H1 (cell line): Measurements from ENCODE around the gene PRR33. TPM values are rescaled to one million over a fixed set of nuclear protein-coding genes. Genes with fewer than 3 reads are reported as not detected.

Experiments
- CTCF ChIA-PET: fragments of 300-600 bp; sonication (Branson Sonifier 250); formaldehyde crosslinking; loops from one replicate; lab custom pipeline; 2021; ENCODE audit not compliant: partially characterized antibody; lab: Charles Lee
- POLR2A ChIA-PET: fragments of 300-600 bp; sonication (Branson Sonifier 250); formaldehyde crosslinking; loops from one replicate; lab custom pipeline; 2021; ENCODE audit warnings: inconsistent platforms; ENCODE audit not compliant: partially characterized antibody; lab: Charles Lee
- DNase-seq, 2 experiments: peaks; one replicate each; pipeline versions ENCODE4 v3.0.0 to v3.0.0-alpha.2; 2010 to 2022; ENCODE audit warnings: low spot score in 2 of 2, low read depth in 1 of 2, mixed read lengths in 1 of 2
- FAIRE-seq: peaks from 2 replicates; lab custom pipeline; 2011; peaks lifted over from hg19 to GRCh38; lab: Jason Lieb, UNC
- H2AFZ ChIP-seq: 2 replicates; pipeline ENCODE4 v1.8.1; 2012; ENCODE audit warnings: low read length, inconsistent platforms
- H2AK5ac ChIP-seq: 2 replicates; pipeline ENCODE4 v1.6.1; 2013; ENCODE audit warnings: low read depth, low read length
- H2BK120ac ChIP-seq: replicated peaks from 2 replicates; pipeline ENCODE3; 2013; ENCODE audit warnings: low read depth, low read length, inconsistent platforms
- H2BK12ac ChIP-seq: 2 replicates; pipeline ENCODE4 v1.6.1; 2013; ENCODE audit warnings: low read depth, low read length
- H2BK15ac ChIP-seq: 2 replicates; pipeline ENCODE4 v1.6.1; 2013; ENCODE audit warnings: low read length
- H2BK20ac ChIP-seq: 2 replicates; pipeline ENCODE4 v1.6.1; 2013; ENCODE audit warnings: low read length
- H2BK5ac ChIP-seq: 2 replicates; pipeline ENCODE4 v1.6.1; 2013; ENCODE audit warnings: low read depth, low read length
- H3K14ac ChIP-seq: 2 replicates; pipeline ENCODE4 v1.6.1; 2013; ENCODE audit warnings: inconsistent platforms; ENCODE audit not compliant: insufficient read length
- H3K18ac ChIP-seq: 2 replicates; pipeline ENCODE4 v1.6.1; 2013; ENCODE audit warnings: low read length; ENCODE audit errors: extremely low read depth
- H3K23ac ChIP-seq: 2 replicates; pipeline ENCODE4 v1.6.1; 2013; ENCODE audit warnings: inconsistent platforms; ENCODE audit not compliant: insufficient read length
- H3K23me2 ChIP-seq: 2 replicates; pipeline ENCODE4 v1.6.1; 2013; ENCODE audit warnings: low read depth, low read length
- H3K27ac ChIP-seq: 2 replicates; pipeline ENCODE4 v1.6.1; 2011; ENCODE audit warnings: low read depth, low read length, inconsistent platforms
- H3K27me3 ChIP-seq, 4 experiments: replicated peaks in 1 of 4; 1 replicate in 1 of 4; 2 replicates in 3 of 4; pipeline versions ENCODE4 v1.6.1 to v1.8.1; 2011 to 2013; ENCODE audit warnings: low read length in 3 of 4, mild to moderate bottlenecking in 3 of 4, inconsistent platforms in 2 of 4, mixed read lengths in 2 of 4, moderate library complexity in 1 of 4; ENCODE audit not compliant: control insufficient read depth in 3 of 4, insufficient read depth in 3 of 4; ENCODE audit errors: extremely low read depth in 1 of 4
- H3K36me3 ChIP-seq, 4 experiments: 2 replicates each; pipeline versions ENCODE4 v1.6.1 to v1.8.1; 2011 to 2013; ENCODE audit warnings: mild to moderate bottlenecking in 4 of 4, low read length in 3 of 4, moderate library complexity in 2 of 4, control low read depth in 1 of 4, inconsistent platforms in 1 of 4; ENCODE audit not compliant: insufficient read depth in 4 of 4, control insufficient read depth in 2 of 4
- H3K4ac ChIP-seq: replicated peaks from 2 replicates; pipeline ENCODE3; 2013; ENCODE audit warnings: low read length, low read depth, mixed read lengths, inconsistent platforms; ENCODE audit not compliant: insufficient read length
- H3K4me1 ChIP-seq, 4 experiments: replicated peaks in 1 of 4; 1 replicate in 1 of 4; 2 replicates in 3 of 4; pipeline versions ENCODE4 v1.6.1 to v1.8.1; 2011 to 2013; ENCODE audit warnings: low read length in 3 of 4, inconsistent platforms in 2 of 4, mixed read lengths in 1 of 4; ENCODE audit not compliant: insufficient read depth in 4 of 4, control insufficient read depth in 3 of 4
- H3K4me2 ChIP-seq, 2 experiments: 2 replicates each; pipeline versions ENCODE4 v1.6.1 to v1.8.1; 2011 to 2013; ENCODE audit warnings: low read depth in 2 of 2, low read length in 2 of 2, control low read depth in 1 of 2, inconsistent platforms in 1 of 2, mild to moderate bottlenecking in 1 of 2; ENCODE audit not compliant: insufficient read depth in 1 of 2
- H3K4me3 ChIP-seq, 4 experiments: fragments of 200-600, 300-600 bp in 1 of 4; sonication (generic), shearing (Covaris generic), sonication (Bioruptor Twin) in 1 of 4; 2 replicates each; pipeline versions ENCODE4 v1.5.1 to v1.8.1; 2011 to 2016; ENCODE audit warnings: low read length in 4 of 4, low read depth in 3 of 4, control low read depth in 2 of 4, inconsistent platforms in 2 of 4, mild to moderate bottlenecking in 2 of 4, mixed read lengths in 1 of 4, moderate library complexity in 1 of 4; ENCODE audit not compliant: insufficient read depth in 2 of 4; ENCODE audit errors: extremely low read depth in 1 of 4
- H3K56ac ChIP-seq: replicated peaks from 2 replicates; pipeline ENCODE3; 2013; ENCODE audit warnings: low read depth, mild to moderate bottlenecking, mixed read lengths, low read length, inconsistent platforms; ENCODE audit not compliant: insufficient read length
- H3K79me1 ChIP-seq: 2 replicates; pipeline ENCODE4 v1.6.1; 2013; ENCODE audit warnings: low read depth, low read length, control low read depth
- H3K79me2 ChIP-seq, 2 experiments: 2 replicates each; pipeline versions ENCODE4 v1.6.1 to v1.8.1; 2012 to 2013; ENCODE audit warnings: low read length in 2 of 2, mild to moderate bottlenecking in 2 of 2, inconsistent platforms in 1 of 2; ENCODE audit not compliant: insufficient read depth in 2 of 2, control insufficient read depth in 1 of 2
- H3K9ac ChIP-seq, 4 experiments: replicated peaks in 1 of 4; 1 replicate in 1 of 4; 2 replicates in 3 of 4; pipeline versions ENCODE4 v1.6.1 to v1.8.1; 2011 to 2013; ENCODE audit warnings: low read depth in 3 of 4, low read length in 3 of 4, control low read depth in 2 of 4, mild to moderate bottlenecking in 2 of 4, moderate library complexity in 2 of 4, inconsistent platforms in 1 of 4; ENCODE audit errors: extremely low read depth in 1 of 4
- H3K9me3 ChIP-seq, 2 experiments: 2 replicates each; pipeline versions ENCODE4 v1.6.1 to v1.8.1; 2012 to 2013; ENCODE audit warnings: mild to moderate bottlenecking in 2 of 2, moderate library complexity in 2 of 2, control low read depth in 1 of 2, inconsistent platforms in 1 of 2, low read depth in 1 of 2, low read length in 1 of 2, mixed read lengths in 1 of 2; ENCODE audit not compliant: insufficient read depth in 2 of 2
- H4K20me1 ChIP-seq, 2 experiments: replicated peaks in 1 of 2; 2 replicates each; pipeline versions ENCODE3 to v1.8.1; 2011 to 2013; ENCODE audit warnings: inconsistent platforms in 2 of 2, low read length in 2 of 2, mild to moderate bottlenecking in 1 of 2; ENCODE audit not compliant: insufficient read depth in 2 of 2, control insufficient read depth in 1 of 2
- H4K5ac ChIP-seq: 2 replicates; pipeline ENCODE4 v1.6.1; 2013; ENCODE audit warnings: low read length, low read depth, mixed read lengths, inconsistent platforms; ENCODE audit not compliant: insufficient read length
- H4K8ac ChIP-seq: 2 replicates; pipeline ENCODE4 v1.8.0; 2013; ENCODE audit warnings: mild to moderate bottlenecking, moderate library complexity, low read length, inconsistent platforms; ENCODE audit not compliant: insufficient read depth; ENCODE audit errors: extremely low read depth
- H4K91ac ChIP-seq: replicated peaks from 2 replicates; pipeline ENCODE3; 2013; ENCODE audit warnings: low read length, mixed read lengths, inconsistent platforms; ENCODE audit not compliant: insufficient read length
- whole genome bisulfite sequencing, 2 experiments: shearing (Covaris generic) in 1 of 2; methylation state at CpG; one replicate each; pipeline versions ENCODE4 v1.1.6 to v1.1.7; 2013 to 2015; ENCODE audit warnings: low lambda C conversion rate in 2 of 2, mixed read lengths in 2 of 2, inconsistent platforms in 1 of 2, low coverage in 1 of 2, missing lambda C conversion rate in 1 of 2; ENCODE audit not compliant: insufficient replicate concordance in 2 of 2, insufficient coverage in 1 of 2, insufficient read length in 1 of 2; ENCODE audit errors: extremely low coverage in 1 of 2, missing lambda C conversion rate in 1 of 2; 5-methylcytosine and 5-hydroxymethylcytosine counted together
- polyA plus RNA-seq, 7 experiments: library from polyadenylated mRNA; depleted of rRNA in 3 of 7; stranded (reverse) in 5 of 7; unstranded in 2 of 7; fragments of >200 nt in 5 of 7; fragments of 200-250 nt in 2 of 7; gene quantifications; 1 replicate in 5 of 7; 2 replicates in 1 of 7; 4 replicates in 1 of 7; pipeline versions ENCODE4 v1.2.1 to v1.2.3, GENCODE V29; 2011 to 2013; ENCODE audit warnings: missing spikeins in 2 of 7, mixed read lengths in 2 of 7
- total RNA-seq: library from RNA; stranded (reverse); fragmentation: NEBNext Ultra II Directional; extraction: Animal tissue kit (Norgen Biotek cat#: 25700); gene quantifications from 2 replicates; pipeline ENCODE4 v1.2.1, GENCODE V29; 2021
- TF ChIP-seq, protein P1 (sequence below), 3 experiments: IDR thresholded peaks; 1 replicate in 2 of 3; 2 replicates in 1 of 3; pipeline versions ENCODE4 v1.5.1 to v1.6.1; 2011; ENCODE audit warnings: low read length in 3 of 3, mild to moderate bottlenecking in 3 of 3, inconsistent platforms in 2 of 3, low read depth in 1 of 3, moderate library complexity in 1 of 3; ENCODE audit not compliant: insufficient read depth in 1 of 3; ENCODE audit errors: control extremely low read depth in 1 of 3

Gene PRR33
- total and polyA plus RNA-seq, 2 of the 8 experiments (the other 6 are each of a cell fraction or from before 2014, with no cell fraction given) = 0.02 TPM; not detected in 1

DNA sequence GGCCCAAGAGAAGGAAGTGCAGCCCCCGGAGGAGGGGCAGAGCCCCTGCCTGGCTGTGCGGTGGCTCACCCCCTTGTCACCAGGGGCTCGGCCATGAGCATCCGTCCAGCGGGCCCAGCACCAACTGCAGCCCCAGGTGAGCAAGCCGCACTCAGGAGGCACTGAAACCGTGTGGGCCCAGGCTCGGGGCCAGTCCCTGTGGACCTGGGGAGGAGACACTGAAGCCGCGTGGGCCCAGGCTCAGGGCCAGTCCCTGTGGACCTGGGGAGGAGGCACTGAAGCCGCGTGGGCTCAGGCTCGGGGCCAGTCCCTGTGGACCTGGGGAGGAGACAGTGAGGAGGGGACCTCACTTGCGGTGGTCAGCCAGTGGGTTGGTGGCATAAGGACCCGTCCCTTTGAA is 24.9 kb downstream of the PRR33 start:
- WGBS, 2 experiments = 86% methylated on average over 11 of the region's 15 CpGs; no CpG with 5 or more reads in 1 of the 2 experiments
- FAIRE-seq = no peak
- CTCF ChIA-PET = interaction anchor here (0.8 to 4.1 kb wide), 8 partner anchors 10 to 283 kb away, joined by 3 to 23 read pairs (median 6); no protein-coding TSS in a partner anchor

More for the DNA sequence above, 24.9 kb downstream of the PRR33 start:
- H2AFZ ChIP-seq = no peak overlapping the region
- TF ChIP-seq, protein P1, sequence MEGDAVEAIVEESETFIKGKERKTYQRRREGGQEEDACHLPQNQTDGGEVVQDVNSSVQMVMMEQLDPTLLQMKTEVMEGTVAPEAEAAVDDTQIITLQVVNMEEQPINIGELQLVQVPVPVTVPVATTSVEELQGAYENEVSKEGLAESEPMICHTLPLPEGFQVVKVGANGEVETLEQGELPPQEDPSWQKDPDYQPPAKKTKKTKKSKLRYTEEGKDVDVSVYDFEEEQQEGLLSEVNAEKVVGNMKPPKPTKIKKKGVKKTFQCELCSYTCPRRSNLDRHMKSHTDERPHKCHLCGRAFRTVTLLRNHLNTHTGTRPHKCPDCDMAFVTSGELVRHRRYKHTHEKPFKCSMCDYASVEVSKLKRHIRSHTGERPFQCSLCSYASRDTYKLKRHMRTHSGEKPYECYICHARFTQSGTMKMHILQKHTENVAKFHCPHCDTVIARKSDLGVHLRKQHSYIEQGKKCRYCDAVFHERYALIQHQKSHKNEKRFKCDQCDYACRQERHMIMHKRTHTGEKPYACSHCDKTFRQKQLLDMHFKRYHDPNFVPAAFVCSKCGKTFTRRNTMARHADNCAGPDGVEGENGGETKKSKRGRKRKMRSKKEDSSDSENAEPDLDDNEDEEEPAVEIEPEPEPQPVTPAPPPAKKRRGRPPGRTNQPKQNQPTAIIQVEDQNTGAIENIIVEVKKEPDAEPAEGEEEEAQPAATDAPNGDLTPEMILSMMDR (IDR thresholded peaks at IDR 0.05; ENCODE audit: control extremely low read depth in 1 of 3, insufficient read depth in 1 of 3, low read depth in 1 of 3, low read length in 3 of 3) = no peak
- TF ChIP-seq, all 59 proteins: peak for 0
- Histone ChIP-seq H3K4me3 (no peak overlapping the region), H3K4ac (no peak overlapping the region), H4K20me1 (peaks cover 0 to 2% of the 10 kb centered on the region in 2 experiments), H2BK12ac (no peak overlapping the region), H3K9ac (no peak overlapping the region), H3K18ac (no peak overlapping the region), H3K36me3 (no peaks in the 10 kb centered on the region), H3K14ac (no peak overlapping the region), H3K27me3 (peaks cover 0 to 3% (median 0%) of the 10 kb centered on the region in 4 experiments; a peak in 1 of 7 replicates), H3K79me1 (no peaks in the 10 kb centered on the region), H3K27ac (no peak overlapping the region), H2BK120ac (no peak overlapping the region), H2BK15ac (no peak overlapping the region), H3K79me2 (no peaks in the 10 kb centered on the region), H3K56ac (no peak overlapping the region), H3K23me2 (peaks cover 4% of the 10 kb centered on the region; the same call in 1 of the 2 replicates), H3K4me1 (peaks cover 0 to 13% (median 5%) of the 10 kb centered on the region in 4 experiments; a peak in 5 of 7 replicates), H4K91ac (no peak overlapping the region), H4K8ac (no peak overlapping the region), H3K4me2 (no peak overlapping the region), H3K23ac (no peak overlapping the region), H2BK5ac (no peak overlapping the region), H2AK5ac (no peak overlapping the region), H3K9me3 (no peaks in the 10 kb centered on the region), H2BK20ac (no peak overlapping the region), H4K5ac (no peak overlapping the region)
- DNase-seq = no peak
- POLR2A ChIA-PET = no interaction called here
